Peyer's patch (tissue), 4 donors: ENCODE results near the gene ULK1.

Experiments
- CTCF ChIP-seq, 6 experiments: fragments of 450-650 bp in 4 of 6; fragments of 200-600 bp in 2 of 6; sonication (generic) in 1 of 6; IDR thresholded peaks; one replicate each; pipeline ENCODE4 v1.5.1; 2017 to 2019; ENCODE audit warnings: antibody characterized with exemption in 6 of 6, mild to moderate bottlenecking in 3 of 6, moderate library complexity in 1 of 6
- POLR2A ChIP-seq, 2 donors: fragments of 450-650 bp; IDR thresholded peaks; one replicate each; pipeline ENCODE4 v1.5.1; 2017; ENCODE audit warnings: antibody characterized with exemption in 2 of 2, mild to moderate bottlenecking in 2 of 2, moderate library complexity in 2 of 2

GRCh38 chr12:131861261-131862083 is 33.0 kb upstream of the ULK1 start:
- TF ChIP-seq POLR2A (IDR thresholded peaks at IDR 0.05) (no peak), CTCF (IDR thresholded peaks at IDR 0.05) (no peak)
